Transverse colon (tissue), 3 donors: ENCODE results near the gene GPC6.

Experiments
- POLR2A ChIP-seq: fragments of 450-650 bp; IDR thresholded peaks from one replicate; pipeline ENCODE4 v1.6.1; 2016; ENCODE audit warnings: antibody characterized with exemption, mild to moderate bottlenecking, moderate library complexity
- TF ChIP-seq, protein P1 (sequence below), 5 experiments: fragments of 200-600 bp in 3 of 5; fragments of 450-650 bp in 2 of 5; sonication (generic) in 3 of 5; IDR thresholded peaks; 1 replicate in 2 of 5; 2 replicates in 3 of 5; pipeline ENCODE4 v1.5.1; 2016 to 2017; ENCODE audit warnings: antibody characterized with exemption in 5 of 5, inconsistent platforms in 3 of 5, mild to moderate bottlenecking in 2 of 5, moderate library complexity in 1 of 5

- no peak for TF ChIP-seq POLR2A
- TF ChIP-seq, protein P1, sequence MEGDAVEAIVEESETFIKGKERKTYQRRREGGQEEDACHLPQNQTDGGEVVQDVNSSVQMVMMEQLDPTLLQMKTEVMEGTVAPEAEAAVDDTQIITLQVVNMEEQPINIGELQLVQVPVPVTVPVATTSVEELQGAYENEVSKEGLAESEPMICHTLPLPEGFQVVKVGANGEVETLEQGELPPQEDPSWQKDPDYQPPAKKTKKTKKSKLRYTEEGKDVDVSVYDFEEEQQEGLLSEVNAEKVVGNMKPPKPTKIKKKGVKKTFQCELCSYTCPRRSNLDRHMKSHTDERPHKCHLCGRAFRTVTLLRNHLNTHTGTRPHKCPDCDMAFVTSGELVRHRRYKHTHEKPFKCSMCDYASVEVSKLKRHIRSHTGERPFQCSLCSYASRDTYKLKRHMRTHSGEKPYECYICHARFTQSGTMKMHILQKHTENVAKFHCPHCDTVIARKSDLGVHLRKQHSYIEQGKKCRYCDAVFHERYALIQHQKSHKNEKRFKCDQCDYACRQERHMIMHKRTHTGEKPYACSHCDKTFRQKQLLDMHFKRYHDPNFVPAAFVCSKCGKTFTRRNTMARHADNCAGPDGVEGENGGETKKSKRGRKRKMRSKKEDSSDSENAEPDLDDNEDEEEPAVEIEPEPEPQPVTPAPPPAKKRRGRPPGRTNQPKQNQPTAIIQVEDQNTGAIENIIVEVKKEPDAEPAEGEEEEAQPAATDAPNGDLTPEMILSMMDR (IDR thresholded peaks at IDR 0.05) = no peak
These were observed 540.7 kb downstream of the GPC6 start for GRCh38 chr13:93767180-93767916.
